ENCODE results near the gene UBXN10.
A peak's percentile ranks its signal among the peaks of the same experiment; 100 is the strongest.

The UBXN10 gene

GRCh38 chr1:20152599-20152930 lies 33.3 kb upstream of the UBXN10 start:
- no peak for DNase-seq

GRCh38 chr1:20153000-20153418 lies 32.9 kb upstream of the UBXN10 start:
- DNase-seq: no peak

- DNase-seq: no peak
Observed at GRCh38 chr1:20154301-20154831, 31.5 kb upstream of the UBXN10 start.

GRCh38 chr1:20158358-20159070 lies 27.4 kb upstream of the UBXN10 start:
- no peak for DNase-seq

GRCh38 chr1:20160034-20160433 lies 25.9 kb upstream of the UBXN10 start:
- no peak for DNase-seq

- DNase-seq: no peak
Observed at GRCh38 chr1:20164694-20165202, 21.1 kb upstream of the UBXN10 start.

- peak; percentile 2 for DNase-seq
Observed at GRCh38 chr1:20165522-20165951, 20.4 kb upstream of the UBXN10 start.

- no peak for DNase-seq
Observed at GRCh38 chr1:20166051-20166450, 19.8 kb upstream of the UBXN10 start.

- DNase-seq: no peak
Observed at GRCh38 chr1:20167126-20167525, 18.8 kb upstream of the UBXN10 start.

GRCh38 chr1:20168564-20169491 lies 17.1 kb upstream of the UBXN10 start:
- no peak for DNase-seq

- no peak for DNase-seq
Observed at GRCh38 chr1:20169932-20170331, 16.0 kb upstream of the UBXN10 start.

GRCh38 chr1:20172033-20172590 lies 13.8 kb upstream of the UBXN10 start:
- no peak for DNase-seq

- DNase-seq: no peak
Observed at GRCh38 chr1:20174937-20175666, 10.8 kb upstream of the UBXN10 start.

GRCh38 chr1:20178634-20179370 lies 7.1 kb upstream of the UBXN10 start:
- no peak for DNase-seq

- no peak for DNase-seq
Observed at GRCh38 chr1:20179371-20180128, 6.3 kb upstream of the UBXN10 start.

- no peak for DNase-seq
Observed at GRCh38 chr1:20180129-20180843, 5.6 kb upstream of the UBXN10 start.

GRCh38 chr1:20180844-20181207 lies 5.1 kb upstream of the UBXN10 start:
- DNase-seq: no peak

GRCh38 chr1:20182415-20182814 lies 3.5 kb upstream of the UBXN10 start:
- no peak for DNase-seq

- no peak for DNase-seq
Observed at GRCh38 chr1:20183035-20183434, 2.9 kb upstream of the UBXN10 start.

GRCh38 chr1:20183616-20184271 lies 2.2 kb upstream of the UBXN10 start:
- DNase-seq: no peak
